Endothelial cell of umbilical vein (primary cell): ENCODE measurements around the gene C5AR1.

Experiments used
- CTCF ChIP-seq, 2 donors: IDR thresholded peaks; 1 replicate in 1 of 2; 2 replicates in 1 of 2; pipeline ENCODE4 v1.5.1; 2011; ENCODE audit warnings: low read length in 2 of 2, mild to moderate bottlenecking in 2 of 2, moderate library complexity in 2 of 2, control low read depth in 1 of 2, inconsistent platforms in 1 of 2, low read depth in 1 of 2; ENCODE audit not compliant: insufficient read depth in 1 of 2; ENCODE audit errors: extremely low read depth in 1 of 2
- FOS ChIP-seq: IDR thresholded peaks from 2 replicates; pipeline ENCODE4 v1.6.1; 2011; ENCODE audit warnings: mild to moderate bottlenecking, low read length, moderate library complexity, borderline replicate concordance; ENCODE audit not compliant: insufficient read depth

- TF ChIP-seq FOS (no peak), CTCF (IDR thresholded peaks at IDR 0.05; ENCODE audit: extremely low read depth in 1 of 2, insufficient read depth in 1 of 2, low read depth in 1 of 2, low read length in 2 of 2) (no peak)
These were observed 37.7 kb upstream of the C5AR1 start for GRCh38 chr19:47271949-47272348.
